Measurements from ENCODE around the gene DCAF11.

- TF ChIP-seq CTCF (conservative IDR thresholded peaks at IDR 0.05), result no peak
- 0 out of 2 replicates have a peak, but pooled peaks have one; percentile 21 for TF ChIP-seq ZFX (IDR thresholded peaks at IDR 0.05)
Measured at GRCh38 chr14:24093901-24094840, 20.4 kb upstream of the DCAF11 start, which contains the start of gene PCK2.
